GM19463 (cell line): Measurements from ENCODE around the gene AP2M1.
"Not testable (repeated sequence)": the region's sequence is repeated elsewhere in the genome, so short reads cannot be mapped to it uniquely, and the experiment has no call there.

Source experiments
- ATAC-seq: cut with Tn5 transposase; IDR thresholded peaks from one replicate; pipeline ENCODE4 v1.9.1; 2021; ENCODE audit warnings: mild to moderate bottlenecking, moderate library complexity; ENCODE audit not compliant: unreplicated experiment

Gene AP2M1

DNA sequence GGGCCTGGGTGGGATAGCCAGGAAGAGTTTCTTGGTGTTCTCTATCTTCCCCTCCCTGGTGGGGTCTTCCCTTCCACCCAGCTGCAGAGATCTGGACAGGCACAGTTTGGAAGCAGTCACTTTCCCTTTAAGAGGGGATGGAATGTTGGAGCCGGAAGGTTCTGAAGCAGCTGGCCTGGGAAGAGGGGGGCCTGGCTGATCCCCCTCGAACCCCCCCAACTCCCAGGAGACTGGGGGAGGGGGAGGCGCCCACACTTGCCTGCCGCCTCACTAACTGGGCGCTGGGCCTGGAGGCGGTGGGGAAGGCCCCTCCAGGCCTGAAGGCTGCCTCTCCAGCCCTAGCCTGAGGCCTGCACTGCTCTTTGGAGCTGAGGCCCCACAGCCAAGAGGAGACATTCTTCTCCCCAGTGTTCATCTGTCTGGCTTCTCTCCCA is 18.1 kb upstream of the AP2M1 start:
- no peak for ATAC-seq

DNA sequence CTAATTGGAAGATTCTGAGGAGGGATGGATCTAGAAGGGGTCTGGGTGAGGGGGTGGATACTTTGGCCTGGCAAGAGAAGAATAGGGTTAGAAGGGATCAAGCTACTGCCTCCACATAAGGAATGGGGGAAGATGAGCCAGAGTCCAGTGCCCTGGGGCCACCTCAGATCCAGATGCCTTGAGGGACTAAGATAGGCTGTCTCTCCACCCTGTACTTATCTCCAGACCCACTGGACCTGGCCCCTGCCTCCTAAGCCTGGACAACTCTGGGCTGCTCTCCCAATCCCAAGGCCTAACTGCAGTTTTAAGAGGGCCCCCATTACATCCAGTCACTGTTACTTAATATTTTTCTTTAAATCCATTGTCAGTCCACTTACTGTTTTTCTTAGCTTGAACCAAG is 17.4 kb upstream of the AP2M1 start:
- ATAC-seq = no peak

DNA sequence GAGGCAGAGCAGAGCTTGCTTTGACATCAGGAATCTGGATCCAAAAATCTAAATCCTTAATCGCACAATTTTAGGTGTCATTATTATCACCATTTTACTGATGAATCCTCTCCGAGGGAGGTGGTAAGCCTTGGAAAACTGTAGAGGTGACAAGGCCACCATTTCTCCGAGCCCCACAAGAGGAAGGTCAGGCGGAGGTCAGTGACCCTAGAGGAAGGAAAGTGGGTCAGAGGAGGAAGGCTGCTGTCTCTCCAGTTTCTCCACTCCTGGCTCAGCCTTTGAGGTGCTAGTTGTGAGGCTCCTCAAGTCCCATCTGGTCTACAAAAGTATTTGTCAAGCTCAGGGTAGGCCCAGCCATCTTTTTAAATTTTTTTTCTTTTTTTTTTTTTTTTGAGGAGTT is 16.3 kb upstream of the AP2M1 start:
- no peak for ATAC-seq

DNA sequence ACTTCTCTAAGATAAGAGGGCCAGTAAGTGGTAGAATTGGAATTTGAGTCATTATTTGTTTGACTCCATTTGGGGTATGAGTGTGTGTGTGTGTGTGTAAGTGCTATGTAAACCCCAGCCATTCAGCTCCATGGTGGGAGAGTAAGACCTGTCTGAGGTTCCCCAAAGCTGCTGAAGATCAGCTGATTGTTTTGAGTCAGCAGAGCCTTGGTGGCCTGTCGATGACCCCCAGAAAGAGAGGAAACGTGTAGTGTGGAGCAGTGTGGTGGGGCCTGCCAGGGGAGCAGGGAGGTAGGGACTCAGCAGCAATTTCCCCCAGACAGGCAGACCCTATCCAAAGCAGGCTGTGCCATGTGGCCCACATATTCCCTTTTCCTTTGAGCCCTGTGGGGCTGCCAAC is 14.2 kb upstream of the AP2M1 start:
- peak; percentile 47 for ATAC-seq

DNA sequence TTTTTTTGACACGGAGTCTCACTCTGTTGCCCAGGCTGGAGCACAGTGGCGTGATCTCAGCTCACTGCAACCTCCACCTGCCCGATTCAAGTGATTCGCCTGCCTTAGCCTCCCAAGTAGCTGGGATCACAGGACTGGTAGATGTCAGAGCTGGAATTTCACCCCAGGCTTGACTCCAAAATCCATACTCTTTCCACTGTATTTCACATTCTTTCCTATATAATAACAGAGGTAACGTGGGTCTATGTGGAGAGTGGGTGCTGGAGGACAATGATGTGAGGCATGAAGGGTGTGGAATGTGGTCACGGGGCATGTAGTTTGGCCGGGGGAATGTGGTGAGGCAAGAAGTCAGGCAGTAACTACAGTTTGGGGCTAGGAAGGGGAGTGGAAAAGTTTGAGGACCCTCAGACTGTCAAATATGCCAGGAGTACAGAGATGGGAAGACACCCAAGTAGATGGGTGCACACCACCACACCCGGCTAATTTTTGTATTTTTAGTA is 12.0 kb upstream of the AP2M1 start:
- ATAC-seq = not testable (repeated sequence)

DNA sequence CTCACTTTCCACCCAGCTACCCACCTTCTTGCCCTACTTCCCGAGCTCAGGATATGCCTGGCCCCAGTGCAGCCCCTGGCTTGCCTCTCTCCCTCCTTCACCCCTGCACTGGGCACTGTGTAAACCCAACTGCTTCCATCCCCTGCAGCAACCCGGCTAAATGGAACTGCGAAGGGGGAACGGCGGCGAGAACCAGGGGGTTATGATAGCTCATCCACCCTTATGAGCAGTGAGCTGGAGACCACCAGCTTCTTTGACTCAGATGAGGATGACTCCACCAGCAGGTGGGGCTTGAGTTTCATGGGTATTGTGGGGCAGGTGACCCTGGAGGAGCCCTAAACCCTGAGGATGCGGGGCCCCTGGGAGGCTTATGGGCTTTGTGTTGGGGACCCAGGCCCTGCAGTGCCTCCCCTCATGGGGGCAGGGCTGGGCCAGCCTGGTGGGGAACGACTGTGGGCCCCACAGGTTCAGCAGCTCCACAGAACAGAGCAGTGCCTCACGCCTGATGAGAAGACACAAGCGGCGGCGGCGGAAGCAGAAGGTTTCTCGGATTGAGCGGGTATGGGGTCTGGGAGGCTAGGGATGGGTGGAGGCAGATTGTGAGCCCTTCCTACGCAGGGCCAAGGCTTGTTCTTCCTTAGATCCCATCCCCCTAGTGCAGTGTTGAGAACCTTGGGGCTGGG is 9.9 kb upstream of the AP2M1 start:
- ATAC-seq = no peak

DNA sequence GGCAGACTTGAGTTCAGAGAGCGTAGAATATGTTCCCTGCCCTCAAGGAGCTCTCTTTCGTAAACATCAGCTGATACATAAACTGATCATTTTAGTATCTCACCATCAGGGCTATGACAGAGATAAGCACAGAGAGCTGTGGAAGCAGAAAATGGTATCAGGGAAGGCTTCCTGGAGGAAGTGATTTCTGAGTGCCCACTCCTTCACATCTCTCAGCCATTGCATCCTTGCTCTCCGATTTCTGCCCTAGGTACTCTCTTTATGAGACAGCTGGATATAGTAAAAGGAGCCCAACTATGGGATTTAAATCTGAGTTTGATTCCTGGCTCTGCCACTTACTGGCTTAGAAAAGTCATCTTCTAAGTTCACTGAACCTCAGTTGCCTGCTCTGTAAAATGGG is 9.1 kb upstream of the AP2M1 start:
- no peak for ATAC-seq

DNA sequence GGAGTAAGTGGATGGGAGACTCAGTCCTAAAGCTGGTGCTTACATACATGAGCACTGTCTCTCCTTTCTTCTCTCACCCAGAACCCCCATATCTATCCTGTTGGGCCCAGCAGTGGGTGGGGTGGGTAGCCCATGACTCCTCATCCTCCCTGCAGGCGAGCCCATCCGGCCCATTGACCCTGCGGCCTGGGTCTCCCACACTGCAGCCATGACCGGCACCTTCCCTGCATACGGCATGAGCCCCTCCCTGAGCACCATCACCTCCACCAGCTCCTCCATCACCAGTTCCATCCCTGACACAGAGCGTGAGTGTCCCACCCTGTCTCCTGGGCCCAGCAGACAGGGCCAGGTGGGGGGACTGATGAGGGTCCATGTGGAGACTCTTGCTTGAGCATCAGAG is 8.0 kb upstream of the AP2M1 start:
- no peak for ATAC-seq

DNA sequence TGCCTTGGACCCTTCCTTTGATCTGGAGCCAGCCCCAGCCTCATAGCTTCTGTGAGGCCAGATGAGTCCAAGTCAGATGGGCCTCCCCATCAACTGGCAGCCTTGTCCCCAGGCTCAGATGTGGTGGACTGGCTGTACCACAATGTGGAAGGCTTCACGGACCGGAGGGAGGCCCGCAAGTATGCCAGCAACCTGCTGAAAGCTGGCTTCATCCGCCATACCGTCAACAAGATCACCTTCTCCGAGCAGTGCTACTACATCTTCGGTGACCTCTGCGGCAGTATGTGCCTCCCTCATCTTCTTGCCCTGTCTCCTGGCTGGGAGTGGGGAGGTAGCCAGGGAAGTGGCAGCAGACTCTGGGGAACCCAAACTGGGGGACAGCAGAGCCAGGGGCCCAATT is 6.9 kb upstream of the AP2M1 start:
- no peak for ATAC-seq

DNA sequence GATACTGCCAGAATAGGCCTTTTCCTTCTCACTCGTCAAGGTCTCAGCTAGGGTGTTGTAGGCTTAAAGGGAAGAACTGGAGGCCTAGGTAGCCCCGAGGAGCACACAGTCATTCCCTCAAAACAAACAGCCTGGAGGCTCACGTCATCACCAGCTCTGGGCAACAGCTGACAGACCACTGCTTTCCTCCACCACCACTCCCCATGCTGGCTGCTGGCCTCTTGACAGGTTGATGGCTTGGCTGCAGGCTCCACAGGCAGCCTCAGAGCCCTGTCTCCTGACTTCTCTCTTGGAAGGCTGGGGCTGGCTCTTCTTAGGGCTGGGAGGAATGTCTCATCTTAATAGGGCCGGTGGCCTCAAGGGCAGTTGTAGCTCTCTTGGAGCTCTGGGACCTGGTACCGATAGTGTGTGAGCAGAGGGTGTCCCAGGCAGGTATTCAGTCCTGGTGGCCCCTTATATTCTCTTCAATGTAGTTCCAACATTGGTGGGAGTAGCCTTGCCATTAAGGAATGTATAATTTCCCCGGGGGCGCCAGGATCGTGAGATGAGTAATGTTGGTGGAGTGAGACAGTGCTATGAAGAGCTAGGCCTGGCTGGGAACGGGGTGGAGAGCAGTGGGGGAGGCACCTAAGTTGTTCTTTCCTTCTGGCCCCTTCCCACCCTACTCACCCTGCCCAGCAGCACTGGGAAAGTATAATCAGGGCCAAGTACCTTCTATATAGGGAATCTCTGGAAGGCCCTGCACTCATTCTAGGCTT is 6.1 kb upstream of the AP2M1 start:
- no peak for ATAC-seq

DNA sequence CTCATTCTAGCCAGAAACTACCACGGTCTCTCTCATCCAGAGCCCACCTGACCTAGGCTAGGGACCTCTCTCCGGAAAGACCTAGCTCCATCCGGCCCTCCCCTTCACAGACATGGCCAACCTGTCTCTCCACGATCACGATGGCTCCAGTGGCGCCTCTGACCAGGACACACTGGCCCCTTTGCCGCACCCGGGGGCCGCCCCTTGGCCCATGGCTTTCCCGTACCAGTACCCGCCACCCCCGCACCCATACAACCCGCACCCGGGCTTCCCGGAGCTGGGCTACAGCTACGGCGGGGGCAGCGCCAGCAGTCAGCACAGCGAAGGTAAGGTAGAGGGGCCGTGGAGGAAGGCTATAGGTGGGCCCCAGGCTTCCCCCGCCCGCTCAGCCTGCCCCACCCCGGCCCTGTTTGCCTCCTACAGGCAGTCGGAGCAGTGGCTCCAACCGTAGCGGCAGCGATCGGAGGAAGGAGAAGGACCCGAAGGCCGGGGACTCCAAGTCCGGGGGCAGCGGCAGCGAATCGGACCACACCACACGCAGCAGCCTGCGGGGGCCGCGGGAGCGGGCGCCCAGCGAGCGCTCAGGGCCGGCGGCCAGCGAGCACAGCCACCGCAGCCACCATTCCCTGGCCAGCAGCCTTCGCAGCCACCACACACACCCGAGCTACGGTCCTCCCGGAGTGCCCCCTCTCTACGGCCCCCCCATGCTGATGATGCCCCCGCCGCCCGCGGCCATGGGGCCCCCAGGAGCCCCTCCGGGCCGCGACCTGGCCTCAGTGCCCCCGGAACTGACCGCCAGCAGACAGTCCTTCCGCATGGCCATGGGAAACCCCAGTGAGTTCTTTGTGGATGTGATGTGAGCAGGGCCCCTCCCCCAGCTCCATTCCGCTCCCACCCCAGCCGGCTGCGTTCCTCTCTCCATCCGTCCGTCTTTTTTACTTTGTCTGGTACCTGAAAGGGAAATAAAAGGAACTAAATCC is 4.5 kb upstream of the AP2M1 start:
- no peak for ATAC-seq

DNA sequence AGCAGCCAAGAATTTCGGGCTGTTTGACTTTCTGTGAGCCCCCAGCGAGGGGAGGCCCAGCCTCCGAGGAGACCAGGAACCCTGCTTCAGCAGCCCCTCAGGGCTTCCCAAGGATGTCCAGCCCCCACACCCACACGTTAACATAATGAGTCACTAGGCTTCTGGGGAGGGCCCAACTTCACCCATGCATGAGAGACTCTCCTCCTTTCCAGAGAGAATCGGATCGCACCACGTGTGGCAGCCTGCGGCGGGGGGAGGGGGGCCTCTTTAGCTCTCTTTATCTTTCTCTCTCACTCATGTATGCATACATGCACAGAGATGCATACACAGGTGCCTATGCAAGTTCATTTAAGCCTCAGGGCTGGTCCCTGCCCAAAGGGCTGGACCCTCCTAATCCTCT is 3.1 kb upstream of the AP2M1 start:
- no peak for ATAC-seq

DNA sequence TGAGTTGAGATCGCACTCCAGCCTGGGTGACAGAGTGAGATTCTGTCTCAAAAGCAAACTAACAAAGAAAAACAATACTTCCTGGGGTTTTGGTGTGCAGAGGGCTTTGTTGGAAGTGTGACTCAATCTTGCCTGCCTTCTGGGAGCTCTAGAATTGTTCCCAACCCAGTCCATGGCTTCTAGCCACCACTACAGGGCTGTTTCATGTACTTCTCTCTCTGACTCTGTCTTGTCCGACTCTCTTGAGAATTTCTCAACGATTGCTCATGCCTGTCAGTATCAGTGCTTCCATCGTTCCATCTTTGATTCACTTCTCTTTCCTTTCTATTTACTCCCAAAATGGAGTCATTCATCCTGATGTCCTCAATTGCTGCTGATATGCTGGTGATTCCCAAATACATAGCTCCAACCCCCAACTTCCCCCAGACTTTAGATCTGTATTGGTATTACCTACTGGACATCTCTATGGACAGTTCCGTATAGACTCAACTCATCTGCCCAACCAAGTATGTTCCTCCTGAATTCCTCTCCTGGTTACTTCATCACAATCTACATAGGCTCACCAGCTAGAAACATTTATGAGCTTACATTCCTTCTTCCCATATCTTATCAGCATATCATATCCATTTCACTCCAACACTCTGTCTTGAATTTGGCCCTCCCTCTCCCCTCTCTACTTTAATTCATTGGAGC is 1.8 kb upstream of the AP2M1 start:
- no peak for ATAC-seq

DNA sequence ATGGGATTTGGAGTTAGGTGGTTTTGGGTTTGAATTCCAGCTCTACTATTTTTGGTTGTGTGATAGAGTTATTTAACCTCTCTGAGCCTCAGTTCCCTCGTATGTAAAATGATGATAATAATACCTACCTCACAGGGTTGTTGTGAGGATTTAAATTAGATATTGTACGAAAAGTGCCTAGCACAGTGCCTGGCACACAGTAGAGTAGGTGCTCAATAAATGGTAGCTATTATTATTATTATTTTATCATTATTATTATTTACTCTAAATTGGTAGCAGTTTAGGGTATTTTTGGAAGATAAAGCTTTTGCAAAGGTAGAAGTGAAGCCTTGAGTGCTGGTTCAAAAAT is 1.3 kb upstream of the AP2M1 start:
- no peak for ATAC-seq

DNA sequence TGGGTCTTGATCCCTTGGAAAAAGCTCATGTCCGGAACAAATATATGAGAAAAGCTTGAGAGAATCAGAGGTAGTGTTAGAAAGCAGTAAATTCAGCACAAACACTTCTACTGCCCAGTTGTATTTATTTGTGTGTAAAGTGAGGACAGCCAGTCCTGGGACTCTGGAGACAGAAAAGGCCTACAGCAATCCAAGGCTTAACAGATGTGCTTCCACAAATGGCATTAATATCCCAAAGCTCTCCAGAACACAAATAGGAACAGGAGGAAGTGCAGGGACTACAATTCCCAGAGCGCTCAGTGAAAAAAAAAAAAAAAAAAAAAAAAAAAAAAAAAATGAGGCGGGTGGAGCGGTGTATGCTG is 390 bp upstream of the AP2M1 start:
- ATAC-seq = no peak

DNA sequence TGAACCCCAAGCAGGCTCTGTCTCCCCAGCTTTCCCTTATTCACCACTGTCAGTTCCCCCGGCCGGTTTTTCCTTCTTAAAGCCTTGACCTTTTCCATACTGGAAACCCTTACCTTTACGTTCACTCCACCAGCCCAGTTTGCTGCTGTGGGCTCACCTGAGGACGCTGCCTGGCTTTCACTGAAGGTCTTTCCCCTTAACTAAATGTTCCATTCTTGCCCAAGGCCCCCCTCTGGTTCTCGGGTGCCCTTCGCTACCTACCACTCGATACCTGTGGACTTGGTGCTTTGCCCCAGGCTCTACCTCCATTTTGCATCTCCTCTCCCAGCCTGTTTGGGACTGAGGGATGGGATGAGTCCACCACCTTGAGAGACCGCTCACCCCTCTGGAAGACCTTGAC is 851 bp downstream of the AP2M1 start:
- no peak for ATAC-seq

DNA sequence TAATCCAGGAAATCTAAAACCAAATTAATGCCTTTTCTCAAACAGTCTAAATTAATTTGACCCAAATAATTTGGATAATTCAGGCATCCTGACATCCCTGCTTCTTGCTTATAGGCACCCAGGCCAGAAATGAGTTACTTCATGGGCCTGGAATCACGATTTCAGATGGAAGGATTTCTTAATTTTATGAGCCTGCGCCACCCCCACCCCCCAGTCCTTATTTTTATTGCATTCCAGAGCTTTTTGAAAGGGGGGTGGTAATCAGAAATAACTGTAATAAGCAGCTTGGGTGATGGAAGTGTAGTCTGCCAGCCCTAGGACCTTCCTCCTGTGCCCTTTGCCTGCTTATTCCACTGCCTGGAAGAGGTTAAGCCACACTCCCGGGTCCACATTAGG is 1.3 kb downstream of the AP2M1 start:
- ATAC-seq = no peak

DNA sequence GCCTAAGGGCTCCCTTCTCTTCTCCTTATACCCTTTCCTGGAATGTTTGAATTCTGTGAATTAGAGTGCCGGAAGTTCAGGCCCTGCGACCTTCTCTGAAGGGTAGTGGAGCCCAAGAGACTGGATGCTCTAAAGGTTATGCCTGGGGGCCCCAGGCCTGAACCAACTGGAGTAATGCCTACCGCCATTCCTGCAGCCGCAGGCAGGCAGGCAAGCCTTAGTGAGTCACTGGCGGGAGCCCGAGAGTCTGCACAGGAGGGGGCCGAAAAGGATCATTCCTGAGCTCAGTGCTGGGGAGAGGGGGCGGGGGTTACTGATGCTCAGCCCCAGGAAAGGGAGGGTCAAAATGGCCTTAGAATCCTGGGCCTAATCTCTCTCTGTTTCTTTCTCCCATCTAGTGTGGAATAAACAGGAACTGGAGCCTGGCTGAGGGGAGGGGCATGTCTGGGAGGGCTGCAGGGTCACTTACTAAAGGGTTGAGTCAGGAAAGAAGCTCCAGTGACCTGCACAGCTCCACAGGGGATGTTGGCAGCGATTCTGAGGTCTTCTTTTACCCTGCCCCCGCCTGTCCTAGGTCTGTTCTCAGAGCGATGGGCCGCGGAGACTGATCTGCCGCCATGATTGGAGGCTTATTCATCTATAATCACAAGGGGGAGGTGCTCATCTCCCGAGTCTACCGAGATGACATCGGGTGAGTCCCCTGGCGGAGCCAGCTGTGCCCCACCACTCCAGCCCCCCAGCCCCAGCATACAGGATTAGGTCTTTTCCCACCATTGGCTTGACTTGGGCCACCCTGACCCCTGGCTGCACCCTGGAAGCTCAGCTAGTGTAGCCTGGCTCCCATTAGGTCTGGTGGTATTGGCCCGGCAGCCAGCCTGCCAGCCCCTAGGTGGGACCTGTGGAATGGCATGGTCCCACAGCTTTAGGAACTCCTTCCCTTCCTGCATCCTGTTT is 2.0 kb downstream of the AP2M1 start:
- ATAC-seq = no peak

DNA sequence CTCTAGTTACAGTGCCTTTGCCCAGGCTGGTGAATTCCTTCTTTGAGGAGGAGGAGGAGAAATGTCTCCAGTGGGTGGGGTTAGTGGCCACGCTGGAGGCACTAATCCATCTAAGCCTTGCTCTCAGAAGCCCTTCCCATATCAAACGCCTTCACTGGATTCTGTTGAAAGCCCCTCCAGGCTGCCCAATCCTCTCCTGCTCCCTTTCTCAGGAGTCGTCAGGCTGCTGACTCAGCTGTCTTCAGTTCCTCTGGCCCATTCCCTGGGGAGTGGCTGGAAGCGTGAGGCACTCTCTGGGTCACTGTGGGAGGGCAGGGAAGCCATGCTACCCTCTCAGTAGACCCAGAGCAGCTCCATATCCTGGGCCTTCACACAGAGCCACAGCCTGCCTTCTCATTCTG is 2.7 kb downstream of the AP2M1 start:
- no peak for ATAC-seq

DNA sequence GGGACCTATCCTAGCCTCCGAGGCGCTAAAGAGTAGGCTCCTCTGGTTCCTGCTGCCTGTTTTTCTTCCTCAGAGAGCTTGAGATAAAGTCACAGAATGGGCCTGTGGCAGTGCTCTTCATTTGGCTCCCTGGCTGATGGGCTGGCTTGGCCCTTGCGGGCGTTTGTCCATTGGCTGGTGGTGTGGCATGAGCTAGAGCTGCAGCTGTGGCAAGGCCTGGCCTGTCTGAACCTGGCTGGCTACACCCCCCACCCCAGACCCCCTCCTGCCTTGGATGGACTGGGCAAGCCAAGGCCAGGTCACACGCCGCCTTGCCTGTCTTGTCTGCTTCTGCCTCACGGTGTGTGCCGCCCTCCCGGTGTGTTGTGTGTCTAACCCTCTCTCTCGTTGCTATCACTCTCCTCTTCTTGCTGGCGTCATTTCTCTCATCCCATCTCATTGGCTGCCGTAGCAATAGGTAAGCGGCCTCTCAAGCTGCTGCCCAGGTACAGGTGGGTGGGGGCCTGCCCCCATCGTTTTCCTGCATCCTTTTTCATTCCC is 3.2 kb downstream of the AP2M1 start:
- ATAC-seq = no peak
